ENCODE measurements around the gene RPRD2.

- TF ChIP-seq CTCF (IDR thresholded peaks at IDR 0.05): no peak
- TF ChIP-seq EZH2 (IDR thresholded peaks at IDR 0.05; ENCODE audit: borderline replicate concordance, insufficient read depth, low read depth, low read length, poor library complexity, severe bottlenecking): no peak
Observed at GRCh38 chr1:150320667-150320978, 43.3 kb upstream of the RPRD2 start.
